ENCODE results near the gene PRKCA.

Gene PRKCA

DNA sequence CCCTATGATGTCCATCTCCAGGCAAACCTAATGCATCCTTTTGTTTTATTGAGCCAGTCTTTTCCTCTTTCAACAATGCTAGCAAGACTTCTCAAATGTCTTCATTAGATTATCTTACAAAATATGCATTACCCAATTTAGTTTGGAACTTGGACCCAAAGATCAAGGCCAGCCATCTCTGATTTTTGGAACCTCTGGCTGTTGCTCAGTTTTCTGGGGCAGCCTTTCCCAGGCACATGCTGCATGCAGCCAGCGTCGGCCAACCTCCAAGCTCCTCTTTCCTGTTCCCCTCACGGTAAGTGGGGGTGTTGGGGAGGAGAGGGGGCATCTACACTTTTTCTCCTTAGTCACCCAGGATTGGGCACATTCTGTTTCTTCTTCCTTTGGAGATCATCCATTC, 189.3 kb downstream of the PRKCA start:
- DNase-seq (ENCODE audit: low read depth): no peak
- H3K4me3 ChIP-seq (ENCODE audit: low read depth, low read length): no peak overlapping the region
- TF ChIP-seq, protein P1, sequence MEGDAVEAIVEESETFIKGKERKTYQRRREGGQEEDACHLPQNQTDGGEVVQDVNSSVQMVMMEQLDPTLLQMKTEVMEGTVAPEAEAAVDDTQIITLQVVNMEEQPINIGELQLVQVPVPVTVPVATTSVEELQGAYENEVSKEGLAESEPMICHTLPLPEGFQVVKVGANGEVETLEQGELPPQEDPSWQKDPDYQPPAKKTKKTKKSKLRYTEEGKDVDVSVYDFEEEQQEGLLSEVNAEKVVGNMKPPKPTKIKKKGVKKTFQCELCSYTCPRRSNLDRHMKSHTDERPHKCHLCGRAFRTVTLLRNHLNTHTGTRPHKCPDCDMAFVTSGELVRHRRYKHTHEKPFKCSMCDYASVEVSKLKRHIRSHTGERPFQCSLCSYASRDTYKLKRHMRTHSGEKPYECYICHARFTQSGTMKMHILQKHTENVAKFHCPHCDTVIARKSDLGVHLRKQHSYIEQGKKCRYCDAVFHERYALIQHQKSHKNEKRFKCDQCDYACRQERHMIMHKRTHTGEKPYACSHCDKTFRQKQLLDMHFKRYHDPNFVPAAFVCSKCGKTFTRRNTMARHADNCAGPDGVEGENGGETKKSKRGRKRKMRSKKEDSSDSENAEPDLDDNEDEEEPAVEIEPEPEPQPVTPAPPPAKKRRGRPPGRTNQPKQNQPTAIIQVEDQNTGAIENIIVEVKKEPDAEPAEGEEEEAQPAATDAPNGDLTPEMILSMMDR (IDR thresholded peaks at IDR 0.05; ENCODE audit: low read depth, low read length, missing control alignments): no peak

DNA sequence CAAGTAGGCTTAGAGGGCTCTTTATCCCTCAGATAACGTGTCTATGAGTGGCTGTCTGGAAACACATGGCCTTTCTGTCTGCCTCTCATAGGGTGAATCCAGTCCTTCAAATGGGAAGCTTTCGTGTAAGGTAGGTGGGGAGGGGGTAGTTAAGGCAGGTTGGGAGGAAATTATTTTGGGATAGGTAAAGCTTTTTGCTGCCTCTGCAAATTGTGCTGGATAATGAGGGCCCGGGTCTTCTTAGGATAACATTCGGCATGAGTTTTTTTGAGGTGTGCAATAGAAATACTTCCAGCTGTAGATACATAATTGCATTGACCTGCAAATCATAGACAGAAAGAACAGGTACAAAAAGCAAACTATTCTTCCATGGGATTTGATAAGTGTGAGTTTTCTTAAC, 189.7 kb downstream of the PRKCA start:
- TF ChIP-seq, protein P1 (IDR thresholded peaks at IDR 0.05; ENCODE audit: low read depth, low read length, missing control alignments): no peak
- DNase-seq (ENCODE audit: low read depth): no peak
- no peak overlapping the region for H3K4me3 ChIP-seq (ENCODE audit: low read depth, low read length)

DNA sequence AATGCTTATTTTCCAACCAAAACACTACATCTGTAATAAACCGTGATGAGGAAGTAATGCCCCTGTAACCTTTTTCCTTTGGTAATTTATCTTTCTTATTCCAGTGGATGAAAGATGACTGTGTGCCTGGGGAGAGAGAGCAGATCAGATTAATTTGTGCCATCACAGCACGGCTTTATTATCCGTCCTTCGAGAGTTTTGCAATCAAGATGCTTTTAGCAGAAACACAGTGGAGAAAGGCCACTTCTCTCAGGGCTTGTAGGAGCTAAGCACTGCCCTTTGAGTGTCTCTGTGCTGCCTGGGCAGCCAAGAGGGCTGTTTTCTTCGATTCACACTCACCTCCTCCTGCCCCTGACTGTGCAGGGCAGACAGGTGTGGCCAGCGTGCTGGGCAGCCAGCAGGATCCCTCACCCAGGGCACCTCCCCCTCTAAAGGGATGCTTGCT, 190.2 kb downstream of the PRKCA start:
- TF ChIP-seq, protein P1 (IDR thresholded peaks at IDR 0.05; ENCODE audit: low read depth, low read length, missing control alignments): no peak
- H3K4me3 ChIP-seq (ENCODE audit: low read depth, low read length): no peak overlapping the region
- no peak for DNase-seq (ENCODE audit: low read depth)

DNA sequence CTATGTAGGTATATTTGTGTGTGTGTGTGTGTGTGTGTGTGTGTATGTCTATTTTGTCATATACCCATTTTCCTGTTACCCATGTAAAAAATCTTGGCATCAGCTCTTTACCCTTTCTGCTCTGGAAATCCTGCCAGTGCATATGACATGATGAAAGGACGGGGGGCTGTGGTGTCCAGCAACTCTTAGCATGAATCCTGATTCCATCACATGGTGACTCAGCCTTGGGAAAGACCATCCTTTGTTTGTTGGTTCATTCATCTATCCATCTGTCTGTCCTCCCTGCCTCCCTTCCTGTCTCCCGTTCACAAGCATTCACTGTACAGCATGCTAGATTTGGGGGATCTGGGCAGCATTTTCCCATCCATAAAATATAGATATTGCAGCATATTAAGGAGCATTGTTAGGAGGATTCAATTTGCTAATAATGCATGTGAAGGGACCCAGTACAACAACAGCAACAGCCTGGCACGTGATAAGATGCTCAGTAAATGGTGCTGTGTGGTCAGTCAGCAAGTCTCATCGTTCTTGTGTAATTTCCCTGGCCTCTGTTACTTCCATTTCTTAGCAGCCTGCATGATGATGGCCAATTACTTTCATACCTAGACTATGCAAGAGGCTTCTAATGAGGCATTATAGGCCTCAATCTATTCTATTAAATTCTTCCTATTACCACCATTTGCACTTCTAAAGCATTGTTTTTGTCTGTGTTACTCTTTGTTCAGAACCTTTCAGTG, 191.0 kb downstream of the PRKCA start:
- TF ChIP-seq, protein P1 (IDR thresholded peaks at IDR 0.05; ENCODE audit: low read depth, low read length, missing control alignments): no peak
- H3K4me3 ChIP-seq (ENCODE audit: low read depth, low read length): no peak overlapping the region
- no peak for DNase-seq (ENCODE audit: low read depth)

DNA sequence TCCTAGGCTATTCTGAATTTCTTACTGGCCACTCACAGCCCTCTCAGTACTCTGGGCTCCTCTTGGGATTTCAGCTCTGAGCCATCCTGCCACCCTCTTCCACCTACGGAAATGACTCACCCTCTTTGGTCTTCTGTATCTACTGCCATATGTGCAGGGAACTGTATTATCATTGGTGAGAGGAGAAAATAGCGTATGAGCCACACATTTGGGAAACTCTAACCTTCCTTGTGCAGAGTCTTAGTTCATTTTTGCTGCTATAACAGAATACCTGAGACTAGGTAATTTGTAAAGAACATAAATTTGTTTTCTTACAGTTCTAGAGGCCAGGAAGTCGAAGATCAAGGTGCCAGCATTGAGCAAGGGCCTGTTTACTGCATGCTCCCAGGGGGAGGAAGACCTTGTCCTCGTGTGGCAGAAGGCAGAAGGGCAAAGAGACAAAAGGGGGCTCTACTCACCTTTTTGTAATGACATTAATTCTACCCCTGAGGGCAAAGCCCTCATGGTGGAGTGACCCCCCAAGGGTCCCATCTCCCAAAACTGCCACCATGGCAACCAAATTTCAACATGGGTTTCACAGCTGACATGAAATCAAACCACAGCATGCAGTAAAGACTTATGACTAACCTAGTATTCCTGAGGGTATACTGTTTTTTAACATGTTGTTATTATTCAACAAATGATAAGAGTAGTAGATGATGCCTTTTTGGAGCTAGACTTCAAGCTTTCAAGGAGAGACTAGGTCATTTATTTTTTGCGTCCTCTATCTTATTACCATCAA, 191.8 kb downstream of the PRKCA start:
- no peak overlapping the region for H3K4me3 ChIP-seq (ENCODE audit: low read depth, low read length)
- no peak for DNase-seq (ENCODE audit: low read depth)
- TF ChIP-seq, protein P1 (IDR thresholded peaks at IDR 0.05; ENCODE audit: low read depth, low read length, missing control alignments): no peak

DNA sequence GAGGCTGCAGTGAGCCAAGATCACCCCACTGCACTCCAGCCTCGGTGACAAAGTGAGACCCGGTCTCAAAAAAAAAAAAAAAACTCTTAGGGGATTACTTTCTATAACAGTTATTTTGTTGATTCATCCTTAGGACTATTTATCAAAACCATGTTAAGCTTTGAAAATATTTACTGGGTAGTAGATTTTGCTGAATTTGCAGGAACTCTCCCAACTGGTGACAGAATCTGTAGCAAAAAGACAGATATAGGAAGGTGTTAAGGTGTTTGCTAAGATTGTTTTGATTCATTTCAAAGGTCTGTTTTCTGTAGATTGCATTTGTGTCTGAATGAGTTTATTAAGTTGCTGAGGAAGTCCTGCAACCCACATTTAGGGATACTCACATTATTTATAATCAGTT, 192.6 kb downstream of the PRKCA start:
- no peak for DNase-seq (ENCODE audit: low read depth)

More for the DNA sequence above, 192.6 kb downstream of the PRKCA start:
- TF ChIP-seq, protein P1 (IDR thresholded peaks at IDR 0.05; ENCODE audit: low read depth, low read length, missing control alignments): no peak
- H3K4me3 ChIP-seq (ENCODE audit: low read depth, low read length): no peak overlapping the region

Measured in GM12864 (cell line).